Keratinocyte (primary cell): ENCODE measurements around the gene MXI1.

Experiments used
- EZH2 ChIP-seq: IDR thresholded peaks from one replicate; pipeline ENCODE4 v1.6.1; 2012; ENCODE audit warnings: inconsistent platforms, mild to moderate bottlenecking, low read length, moderate library complexity
- TF ChIP-seq, protein P1 (sequence below), 3 experiments: IDR thresholded peaks in 1 of 3; conservative IDR thresholded peaks in 1 of 3; optimal IDR thresholded peaks in 1 of 3; 2 replicates in 2 of 3; 3 replicates in 1 of 3; pipeline versions ENCODE3 to v1.5.1; 2011; ENCODE audit warnings: low read length in 3 of 3, mild to moderate bottlenecking in 3 of 3, moderate library complexity in 2 of 3, control low read depth in 1 of 3, inconsistent platforms in 1 of 3; ENCODE audit not compliant: insufficient read depth in 2 of 3; ENCODE audit errors: extremely low read depth in 1 of 3

- TF ChIP-seq, protein P1, sequence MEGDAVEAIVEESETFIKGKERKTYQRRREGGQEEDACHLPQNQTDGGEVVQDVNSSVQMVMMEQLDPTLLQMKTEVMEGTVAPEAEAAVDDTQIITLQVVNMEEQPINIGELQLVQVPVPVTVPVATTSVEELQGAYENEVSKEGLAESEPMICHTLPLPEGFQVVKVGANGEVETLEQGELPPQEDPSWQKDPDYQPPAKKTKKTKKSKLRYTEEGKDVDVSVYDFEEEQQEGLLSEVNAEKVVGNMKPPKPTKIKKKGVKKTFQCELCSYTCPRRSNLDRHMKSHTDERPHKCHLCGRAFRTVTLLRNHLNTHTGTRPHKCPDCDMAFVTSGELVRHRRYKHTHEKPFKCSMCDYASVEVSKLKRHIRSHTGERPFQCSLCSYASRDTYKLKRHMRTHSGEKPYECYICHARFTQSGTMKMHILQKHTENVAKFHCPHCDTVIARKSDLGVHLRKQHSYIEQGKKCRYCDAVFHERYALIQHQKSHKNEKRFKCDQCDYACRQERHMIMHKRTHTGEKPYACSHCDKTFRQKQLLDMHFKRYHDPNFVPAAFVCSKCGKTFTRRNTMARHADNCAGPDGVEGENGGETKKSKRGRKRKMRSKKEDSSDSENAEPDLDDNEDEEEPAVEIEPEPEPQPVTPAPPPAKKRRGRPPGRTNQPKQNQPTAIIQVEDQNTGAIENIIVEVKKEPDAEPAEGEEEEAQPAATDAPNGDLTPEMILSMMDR (optimal IDR thresholded peaks at IDR 0.05 in 1 of 3, IDR thresholded peaks at IDR 0.05 in 1 of 3, conservative IDR thresholded peaks at IDR 0.05 in 1 of 3; ENCODE audit: extremely low read depth in 1 of 3, insufficient read depth in 2 of 3, low read length in 3 of 3), result no peak
- no peak for TF ChIP-seq EZH2
Measured at GRCh38 chr10:110226543-110226925, 19.1 kb downstream of the MXI1 start.
